ENCODE data around the gene CLTCL1. TPM values are rescaled to one million over a fixed set of nuclear protein-coding genes. Genes with fewer than 3 reads are reported as not detected.

CLTCL1 gene
- total and polyA plus RNA-seq, 9 of the 15 experiments (the other 6 are each of a cell fraction or from before 2014, with no cell fraction given): 1.1 to 11.7 (median 5.0) TPM

GRCh38 chr22:19151329-19152191, 140.0 kb downstream of the CLTCL1 start (continued):
- TF ChIP-seq BCOR (IDR thresholded peaks at IDR 0.05) (peak; percentile 95), ZNF124 (CRISPR knock-in tag; IDR thresholded peaks at IDR 0.05) (no peak), CHD4 (IDR thresholded peaks at IDR 0.05; ENCODE audit: insufficient read depth, insufficient replicate concordance, low read depth, low read length, poor library complexity, severe bottlenecking) (peak; percentile 71), NR1H2 (CRISPR knock-in tag; IDR thresholded peaks at IDR 0.05) (no peak), PTBP1 (IDR thresholded peaks at IDR 0.05; ENCODE audit: low read depth, low read length) (peak; percentile 92; the same call in 1 of the 2 replicates), ETV1 (tag; conservative IDR thresholded peaks at IDR 0.05; ENCODE audit: low read depth) (0 out of 2 replicates have a peak, but pooled peaks have one; percentile 10), ID3 (CRISPR knock-in tag; IDR thresholded peaks at IDR 0.05) (no peak), ID3 (tag; IDR thresholded peaks at IDR 0.05) (0 out of 2 replicates have a peak, but pooled peaks have one; percentile 14), HDAC3 (IDR thresholded peaks at IDR 0.05; ENCODE audit: borderline replicate concordance, partially characterized antibody) (no peak), KDM5B (IDR thresholded peaks at IDR 0.05; ENCODE audit: insufficient replicate concordance, low read depth, low read length) (peak; percentile 52), HLTF (IDR thresholded peaks at IDR 0.05) (peak; percentile 98), SAP30 (IDR thresholded peaks at IDR 0.05; ENCODE audit: borderline replicate concordance, insufficient read depth, low read depth, low read length, poor library complexity, severe bottlenecking) (peak; percentile 20)
- TF ChIP-seq, protein P1, sequence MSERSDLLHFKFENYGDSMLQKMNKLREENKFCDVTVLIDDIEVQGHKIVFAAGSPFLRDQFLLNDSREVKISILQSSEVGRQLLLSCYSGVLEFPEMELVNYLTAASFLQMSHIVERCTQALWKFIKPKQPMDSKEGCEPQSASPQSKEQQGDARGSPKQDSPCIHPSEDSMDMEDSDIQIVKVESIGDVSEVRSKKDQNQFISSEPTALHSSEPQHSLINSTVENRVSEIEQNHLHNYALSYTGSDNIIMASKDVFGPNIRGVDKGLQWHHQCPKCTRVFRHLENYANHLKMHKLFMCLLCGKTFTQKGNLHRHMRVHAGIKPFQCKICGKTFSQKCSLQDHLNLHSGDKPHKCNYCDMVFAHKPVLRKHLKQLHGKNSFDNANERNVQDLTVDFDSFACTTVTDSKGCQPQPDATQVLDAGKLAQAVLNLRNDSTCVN (CRISPR knock-in tag; IDR thresholded peaks at IDR 0.05): 0 out of 2 replicates have a peak, but pooled peaks have one; percentile 5
